ENCODE results near the gene GRB14.

Gene GRB14

GRCh38 chr2:164600763-164601162 lies 20.5 kb downstream of the GRB14 start:
- TF ChIP-seq TAF1 (IDR thresholded peaks at IDR 0.05; ENCODE audit: borderline replicate concordance, insufficient read depth, low read length) (no peak), FOXP2 (optimal IDR thresholded peaks at IDR 0.05; ENCODE audit: borderline replicate concordance, extremely low read depth, extremely low read length, insufficient read depth) (no peak), POLR2AphosphoS5 (IDR thresholded peaks at IDR 0.05; ENCODE audit: low read depth, low read length) (no peak), SIN3A (IDR thresholded peaks at IDR 0.05; ENCODE audit: borderline replicate concordance, insufficient read depth, low read length) (no peak), REST (IDR thresholded peaks at IDR 0.05; ENCODE audit: insufficient read depth in 1 of 2, low read depth in 2 of 2, low read length in 2 of 2) (no peak)

- TF ChIP-seq TAF1 (IDR thresholded peaks at IDR 0.05; ENCODE audit: borderline replicate concordance, insufficient read depth, low read length), result no peak
- TF ChIP-seq FOXP2 (optimal IDR thresholded peaks at IDR 0.05; ENCODE audit: borderline replicate concordance, extremely low read depth, extremely low read length, insufficient read depth), result no peak
- no peak for TF ChIP-seq SIN3A (IDR thresholded peaks at IDR 0.05; ENCODE audit: borderline replicate concordance, insufficient read depth, low read length)
- no peak for TF ChIP-seq REST (IDR thresholded peaks at IDR 0.05; ENCODE audit: insufficient read depth in 1 of 2, low read depth in 2 of 2, low read length in 2 of 2)
- no peak for TF ChIP-seq POLR2AphosphoS5 (IDR thresholded peaks at IDR 0.05; ENCODE audit: low read depth, low read length)
These were observed 21.2 kb downstream of the GRB14 start for GRCh38 chr2:164599954-164600589.

- TF ChIP-seq TAF1 (IDR thresholded peaks at IDR 0.05; ENCODE audit: borderline replicate concordance, insufficient read depth, low read length), result no peak
- no peak for TF ChIP-seq REST (IDR thresholded peaks at IDR 0.05; ENCODE audit: insufficient read depth in 1 of 2, low read depth in 2 of 2, low read length in 2 of 2)
- TF ChIP-seq FOXP2 (optimal IDR thresholded peaks at IDR 0.05; ENCODE audit: borderline replicate concordance, extremely low read depth, extremely low read length, insufficient read depth), result no peak
- no peak for TF ChIP-seq SIN3A (IDR thresholded peaks at IDR 0.05; ENCODE audit: borderline replicate concordance, insufficient read depth, low read length)
- TF ChIP-seq POLR2AphosphoS5 (IDR thresholded peaks at IDR 0.05; ENCODE audit: low read depth, low read length), result no peak
These were observed 23.3 kb downstream of the GRB14 start for GRCh38 chr2:164597983-164598382.

GRCh38 chr2:164595031-164595430 lies 26.3 kb downstream of the GRB14 start:
- TF ChIP-seq REST (IDR thresholded peaks at IDR 0.05; ENCODE audit: insufficient read depth in 1 of 2, low read depth in 2 of 2, low read length in 2 of 2) (no peak), SIN3A (IDR thresholded peaks at IDR 0.05; ENCODE audit: borderline replicate concordance, insufficient read depth, low read length) (no peak), TAF1 (IDR thresholded peaks at IDR 0.05; ENCODE audit: borderline replicate concordance, insufficient read depth, low read length) (no peak), FOXP2 (optimal IDR thresholded peaks at IDR 0.05; ENCODE audit: borderline replicate concordance, extremely low read depth, extremely low read length, insufficient read depth) (no peak), POLR2AphosphoS5 (IDR thresholded peaks at IDR 0.05; ENCODE audit: low read depth, low read length) (no peak)
